ENCODE results near the gene PDLIM1.

DNA sequence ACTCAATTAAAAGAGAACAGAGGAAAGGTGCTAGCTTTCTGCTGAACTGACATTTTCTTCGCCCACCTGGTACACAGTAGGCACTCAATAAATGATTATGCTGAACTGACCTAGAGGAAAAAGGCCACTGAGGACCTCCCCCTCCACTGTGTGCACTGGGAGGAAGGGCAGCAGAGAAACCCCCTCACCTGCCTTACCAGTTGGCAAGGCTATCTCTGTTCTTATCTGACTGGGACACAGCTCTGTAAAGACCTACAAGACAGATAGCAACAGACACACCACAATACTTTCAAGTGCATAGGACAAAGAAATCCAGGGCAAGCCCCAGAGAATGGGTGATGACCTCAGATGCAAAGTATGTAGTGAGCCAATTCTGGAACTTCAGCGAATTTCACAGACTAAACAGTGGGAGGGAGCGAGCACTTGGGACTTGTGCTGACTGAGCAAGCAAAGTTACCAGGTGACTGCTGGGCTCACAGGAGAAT, 30.4 kb downstream of the PDLIM1 start:
- TF ChIP-seq FOXP2 (optimal IDR thresholded peaks at IDR 0.05; ENCODE audit: control extremely low read depth, extremely low read length, insufficient read depth) (no peak), POLR2AphosphoS5 (IDR thresholded peaks at IDR 0.05; ENCODE audit: borderline replicate concordance, low read depth, low read length) (no peak), EZH2 (IDR thresholded peaks at IDR 0.05) (no peak)
